ENCODE measurements around the gene DFFA. TPM values are rescaled to one million over a fixed set of nuclear protein-coding genes. Genes with fewer than 3 reads are reported as not detected.
"Not testable (repeated sequence)": the region's sequence is repeated elsewhere in the genome, so short reads cannot be mapped to it uniquely, and the experiment has no call there.

DFFA gene
- total RNA-seq, 1 donor from 2014 or later = 19.4 TPM

DNA sequence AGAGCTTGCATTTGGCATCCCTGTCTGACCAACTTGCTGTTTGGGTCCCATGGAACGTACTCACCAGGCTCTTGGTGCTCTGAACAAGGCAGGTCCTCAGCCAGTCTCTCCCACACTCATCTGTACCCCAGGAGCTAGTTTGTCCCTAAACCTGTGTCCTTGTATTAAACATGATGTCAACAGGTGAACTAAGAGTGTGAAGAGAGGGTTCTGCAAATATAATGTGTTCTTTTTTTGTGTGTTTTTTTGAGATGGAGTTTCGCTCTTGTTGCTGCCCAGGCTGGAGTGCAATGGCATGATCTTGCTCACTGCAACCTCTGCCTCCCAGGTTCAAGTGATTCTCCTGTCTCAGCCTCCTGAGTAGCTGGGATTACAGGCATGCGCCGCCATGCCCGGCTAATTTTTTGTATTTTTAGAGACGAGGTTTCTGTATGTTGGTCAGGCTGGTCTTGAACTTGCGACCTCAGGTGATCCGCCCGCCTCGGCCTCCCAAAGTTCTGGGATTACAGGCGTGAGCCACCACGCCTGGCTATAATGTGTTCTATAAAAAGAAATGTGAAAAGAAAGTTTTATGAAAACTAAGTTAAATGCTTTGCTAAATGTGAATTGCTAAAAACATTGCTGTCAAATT is 33.8 kb upstream of the DFFA start:
- not testable (repeated sequence) for DNase-seq (ENCODE audit: low spot score); ATAC-seq

DNA sequence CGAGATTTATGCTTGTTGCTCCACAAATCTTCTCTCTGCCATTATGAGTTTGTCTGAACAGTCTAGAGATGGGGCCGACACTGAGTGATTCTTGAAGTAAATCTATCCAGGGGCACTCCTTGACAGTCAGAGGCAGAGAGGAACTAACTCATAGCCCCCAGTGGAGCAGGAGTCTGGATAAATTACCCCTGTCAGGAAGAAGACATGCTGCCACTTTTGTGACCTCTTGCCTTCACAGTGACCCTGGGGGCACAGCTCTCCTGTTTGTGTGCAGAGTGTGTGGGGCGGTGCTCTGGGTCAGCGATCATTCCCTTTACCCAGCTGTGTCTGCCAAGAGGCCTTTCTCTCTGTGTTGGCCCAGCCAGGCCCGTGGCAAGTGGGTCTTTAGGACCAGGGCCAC is 31.9 kb upstream of the DFFA start:
- peak; percentile 89 for DNase-seq (ENCODE audit: low spot score)
- ATAC-seq = peak; percentile 91

DNA sequence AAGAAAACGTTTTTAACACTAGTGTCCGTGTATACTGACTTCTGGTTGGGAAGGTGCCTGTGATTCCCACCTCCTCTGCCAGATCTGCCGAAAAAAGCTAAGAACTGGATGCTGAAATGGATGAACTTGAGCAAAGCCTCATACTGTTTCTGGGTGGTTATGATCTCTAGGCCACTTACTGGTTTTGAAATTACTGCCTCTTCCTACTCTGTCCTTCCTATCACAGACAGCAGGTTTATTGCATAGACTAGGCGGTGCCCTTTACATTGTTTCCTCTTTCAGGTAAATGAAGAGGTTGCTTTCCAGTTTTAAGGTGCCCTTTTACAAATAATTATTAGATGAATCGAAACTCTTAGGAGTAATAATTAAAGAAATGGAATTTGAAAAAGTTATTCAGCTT is 29.9 kb upstream of the DFFA start:
- DNase-seq (ENCODE audit: low spot score) = no peak
- ATAC-seq = no peak

DNA sequence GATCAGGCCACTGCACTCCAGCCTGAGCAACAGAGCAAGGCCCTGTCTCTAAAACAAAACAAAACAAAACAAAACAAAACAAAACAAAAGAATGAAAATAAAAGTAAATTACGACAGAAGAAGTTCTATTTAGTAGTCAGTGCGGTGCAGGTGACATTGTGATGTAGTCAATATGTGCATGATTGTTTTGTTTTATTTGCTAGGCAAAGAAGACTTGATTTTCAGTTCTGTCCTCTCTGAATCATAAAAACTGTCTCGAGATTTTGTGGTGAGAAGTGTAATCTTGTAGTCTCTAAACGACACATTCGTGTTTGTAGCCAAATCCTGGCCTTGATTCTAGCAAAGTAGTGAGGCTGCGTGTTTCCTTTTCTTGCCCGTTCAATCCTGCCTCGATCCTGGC is 25.9 kb upstream of the DFFA start:
- DNase-seq (ENCODE audit: low spot score) = no peak
- no peak for ATAC-seq

DNA sequence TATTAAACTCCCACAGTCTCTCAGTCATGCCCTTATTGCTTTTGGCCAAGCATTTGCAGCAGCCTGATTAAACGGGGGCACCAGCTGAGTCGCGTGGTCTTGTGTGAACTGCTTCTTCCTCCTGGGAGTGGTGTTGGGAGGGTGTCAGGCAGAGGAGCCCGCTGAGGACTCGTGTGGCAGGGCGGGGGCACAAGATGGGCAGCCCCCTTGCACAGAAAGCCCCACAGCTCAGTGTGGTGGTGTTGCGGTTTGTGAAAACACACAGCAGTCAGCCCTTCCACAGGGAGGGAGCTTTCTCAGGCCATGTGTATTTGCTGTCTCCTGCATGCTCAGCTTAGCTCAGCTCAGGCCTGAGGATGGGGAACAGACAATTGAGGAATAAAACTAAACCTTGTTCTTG is 24.8 kb upstream of the DFFA start:
- no peak for DNase-seq (ENCODE audit: low spot score)
- ATAC-seq = no peak

DNA sequence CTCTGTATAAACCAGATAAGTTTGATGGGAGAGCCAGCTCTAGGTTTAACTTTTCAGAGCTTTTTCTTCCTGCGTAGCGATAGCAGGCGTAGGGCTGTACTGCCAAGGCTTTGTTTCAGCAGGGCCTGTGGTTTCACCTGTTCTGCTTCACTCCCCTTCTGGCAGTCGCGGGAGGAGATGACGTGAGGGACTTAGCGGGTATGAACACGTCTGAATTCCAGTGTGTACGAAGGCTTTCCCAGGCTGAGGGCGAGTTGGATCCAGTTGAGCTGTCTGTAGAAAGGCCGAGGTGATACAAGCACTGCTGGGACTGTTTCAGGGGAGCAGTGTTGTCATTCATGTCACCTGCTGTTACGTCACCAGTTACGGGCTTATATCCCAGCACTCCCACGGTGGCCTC is 23.6 kb upstream of the DFFA start:
- DNase-seq (ENCODE audit: low spot score) = no peak
- ATAC-seq = no peak

DNA sequence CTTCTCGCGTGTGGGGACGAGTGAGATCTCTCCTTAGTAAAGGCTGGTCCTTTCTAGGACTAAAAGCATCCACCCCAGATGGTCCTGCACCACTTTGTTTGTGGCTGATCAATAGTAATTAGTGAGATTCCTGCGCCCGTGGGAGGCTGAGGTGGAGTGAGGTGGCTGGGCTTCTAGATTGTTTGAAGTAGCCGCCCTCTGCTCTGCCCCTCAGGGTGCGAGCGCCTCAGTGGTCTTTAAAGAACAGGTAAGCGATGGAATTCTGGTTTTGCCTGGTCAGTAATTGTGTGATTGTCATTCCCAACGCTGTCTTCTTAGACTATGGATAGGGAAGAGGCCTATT is 23.1 kb upstream of the DFFA start:
- DNase-seq (ENCODE audit: low spot score) (no peak), ATAC-seq (no peak)

DNA sequence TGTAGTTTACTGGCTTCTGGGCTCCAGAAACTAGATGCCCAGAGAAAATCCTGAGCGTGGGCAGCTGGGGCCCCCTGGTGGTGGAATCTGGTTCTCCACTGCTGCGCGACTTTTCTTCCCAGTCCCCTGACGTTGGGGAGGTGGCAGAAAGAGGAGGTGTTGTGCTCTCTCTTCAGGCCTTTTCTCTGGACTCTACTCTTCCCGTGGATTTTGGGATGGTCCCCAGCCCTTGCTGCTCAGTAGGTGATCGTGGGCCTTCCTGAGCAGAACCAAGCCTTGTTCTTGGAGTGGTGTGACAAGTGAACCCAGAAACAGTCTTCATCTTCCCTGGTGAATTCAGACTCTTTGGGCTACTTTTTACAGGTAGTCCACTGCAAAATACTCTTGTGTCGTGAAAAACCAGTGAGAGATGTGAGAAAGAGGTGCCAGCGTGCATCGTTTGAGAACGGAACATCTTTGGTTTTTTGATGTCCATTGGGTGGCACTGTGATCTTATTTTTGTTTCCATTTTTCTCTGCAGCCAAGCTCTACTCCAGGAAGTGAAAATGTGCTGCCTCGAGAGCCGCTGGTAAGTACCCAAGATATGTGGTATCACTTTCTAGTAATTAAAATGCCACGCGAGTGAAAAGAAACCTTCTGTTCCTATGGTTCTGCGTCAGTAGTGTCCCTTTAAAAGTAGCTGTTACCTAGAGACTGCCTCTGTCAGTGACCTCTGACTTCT is 22.6 kb upstream of the DFFA start:
- peak; percentile 85 for ATAC-seq
- DNase-seq (ENCODE audit: low spot score) = peak; percentile 79

DNA sequence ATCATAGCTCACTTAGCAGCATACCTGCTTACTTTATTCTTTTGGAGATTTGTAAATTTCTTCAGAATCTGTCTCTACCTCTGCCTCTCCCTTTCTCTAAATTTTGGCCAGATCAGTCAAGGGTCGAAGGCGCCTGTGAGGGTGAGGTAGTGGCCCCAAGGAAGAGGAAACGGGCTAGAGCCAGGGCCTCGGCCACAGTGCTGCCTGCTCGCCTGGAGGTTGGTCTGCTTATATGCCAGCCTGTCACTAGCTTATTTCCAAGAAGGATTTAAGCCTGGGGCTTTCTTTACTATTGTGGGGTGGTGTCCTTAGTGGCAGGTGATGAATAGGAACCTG is 22.1 kb upstream of the DFFA start:
- no peak for ATAC-seq
- no peak for DNase-seq (ENCODE audit: low spot score)

DNA sequence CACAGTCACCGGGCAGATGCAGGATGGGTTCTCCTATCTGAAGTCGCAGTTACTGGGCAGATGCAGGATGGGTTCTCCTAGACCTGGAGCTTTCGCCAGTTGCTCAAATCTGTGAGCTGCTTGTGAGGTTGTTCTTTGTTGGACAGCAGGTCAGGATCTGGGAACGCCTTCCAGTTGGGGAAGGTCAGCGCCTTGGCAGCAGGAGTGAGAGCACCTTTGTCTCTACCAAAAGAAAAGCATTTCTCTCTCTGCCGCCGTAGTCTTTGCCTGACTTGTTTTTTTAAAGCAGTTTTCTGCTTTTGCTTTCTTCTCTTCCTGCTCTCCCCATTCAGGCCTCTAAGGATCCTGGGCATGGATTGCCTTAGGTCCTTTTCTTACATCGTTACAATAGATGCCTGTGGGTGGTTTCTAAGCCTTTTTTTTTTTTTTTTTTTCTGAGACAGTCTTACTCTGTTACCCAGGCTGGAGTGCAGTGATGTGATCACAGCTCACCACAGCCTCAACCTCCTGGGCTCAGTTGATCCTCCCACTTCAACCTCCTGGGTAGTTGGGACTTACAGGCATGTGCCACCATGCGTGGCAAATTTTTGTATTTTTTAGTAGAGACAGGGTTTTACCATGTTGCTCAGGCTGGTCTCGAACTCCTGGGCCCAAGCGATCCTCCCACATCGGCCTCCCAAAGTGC is 18.1 kb upstream of the DFFA start:
- ATAC-seq (peak; percentile 65), DNase-seq (ENCODE audit: low spot score) (peak; percentile 73)

DNA sequence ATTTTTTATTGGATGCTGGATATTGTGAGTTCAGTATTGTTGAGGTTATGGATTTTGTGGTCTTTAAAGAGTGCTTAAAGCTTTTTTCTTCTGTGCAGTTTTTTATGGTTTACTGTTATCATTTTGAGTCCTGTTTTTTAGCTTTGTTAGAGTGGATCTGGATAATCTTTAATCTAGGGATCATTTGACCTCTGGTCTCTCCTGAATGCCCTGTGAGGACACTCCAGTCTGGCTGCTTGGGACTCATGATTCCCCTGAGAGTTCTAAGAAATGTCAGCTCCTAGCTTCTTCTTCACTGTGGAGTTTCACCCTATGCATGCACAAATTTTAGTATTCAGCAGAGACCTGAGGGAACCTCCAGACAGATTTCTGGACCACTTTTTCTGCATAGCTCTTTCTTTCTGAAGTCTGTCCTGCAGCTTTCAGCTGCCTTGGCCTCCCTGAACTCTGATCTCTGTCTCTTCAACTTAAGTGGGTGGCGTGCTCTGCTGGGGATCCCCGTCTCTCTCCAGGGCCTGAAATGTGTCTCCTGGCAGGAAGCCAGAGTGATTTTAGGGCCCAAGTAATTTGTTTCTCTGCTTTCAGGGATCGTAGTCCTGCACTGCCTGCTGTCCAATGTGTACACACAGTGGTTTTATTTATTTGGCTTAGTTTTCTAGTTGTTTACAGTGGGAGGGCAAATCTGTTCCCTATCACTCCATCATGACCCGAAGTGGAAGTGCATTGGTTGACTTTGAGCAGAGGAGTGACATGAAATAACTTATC is 17.1 kb upstream of the DFFA start:
- ATAC-seq = peak; percentile 84
- no peak for DNase-seq (ENCODE audit: low spot score)

DNA sequence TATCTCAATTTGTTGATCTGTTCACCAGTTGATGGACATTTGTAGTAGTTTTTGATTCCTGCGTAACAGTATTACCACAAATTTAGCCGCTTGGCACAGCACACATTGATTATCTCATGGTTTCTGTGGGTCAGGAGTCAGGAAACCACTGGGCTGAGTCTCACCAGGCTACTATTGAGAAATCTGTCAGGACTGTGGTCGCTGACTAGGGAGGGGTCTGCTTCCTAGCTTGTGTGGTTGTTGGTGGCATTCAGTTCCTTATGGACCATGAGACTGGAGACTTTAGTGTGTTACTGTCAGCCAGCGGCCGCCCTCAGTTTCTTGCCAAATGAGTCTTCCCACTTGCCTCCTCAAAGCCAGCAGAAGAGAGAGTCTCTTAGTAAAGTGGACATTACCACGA is 12.2 kb upstream of the DFFA start:
- no peak for DNase-seq (ENCODE audit: low spot score)

DNA sequence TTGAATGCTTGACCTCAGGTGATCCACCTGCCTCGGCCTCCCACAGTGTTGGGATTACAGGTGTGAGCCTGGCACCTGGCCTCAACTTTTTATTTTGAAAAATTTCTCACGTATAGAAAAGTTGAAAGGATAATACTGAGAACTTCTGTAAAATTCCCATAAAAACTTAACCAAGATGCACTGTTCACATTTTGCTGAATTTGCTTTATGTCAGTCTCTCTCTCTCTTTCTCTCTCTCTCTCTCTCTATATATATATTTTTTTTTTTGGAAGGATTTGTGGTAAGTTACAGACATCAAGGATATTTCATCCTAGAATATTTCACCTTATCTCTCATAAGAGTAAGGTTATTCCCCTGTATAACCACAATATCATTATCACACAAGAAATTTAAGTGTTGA is 8.3 kb upstream of the DFFA start:
- ATAC-seq = no peak
- no peak for DNase-seq (ENCODE audit: low spot score)

More for the DNA sequence above, 12.2 kb upstream of the DFFA start:
- ATAC-seq = peak; percentile 77

DNA sequence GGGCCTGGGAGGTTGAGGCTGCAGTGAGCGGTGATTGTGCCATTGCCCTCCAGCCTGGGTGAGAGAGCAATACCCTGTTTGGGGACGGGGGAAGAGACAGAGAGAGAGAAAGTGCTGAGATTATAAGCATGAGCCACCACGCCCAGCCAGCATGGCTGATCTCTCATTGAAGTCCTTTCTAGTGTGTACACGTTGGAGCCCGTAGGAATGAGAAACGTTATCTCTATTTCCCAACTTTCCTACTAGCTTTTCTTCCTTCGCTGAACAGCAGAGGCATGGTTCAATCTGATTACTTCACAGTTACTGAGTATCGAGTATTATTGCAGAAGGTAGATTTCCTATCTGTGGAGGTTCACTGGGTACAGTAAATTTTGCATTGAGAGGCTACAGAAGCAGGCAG is 7.0 kb upstream of the DFFA start:
- DNase-seq (ENCODE audit: low spot score) (no peak), ATAC-seq (no peak)

DNA sequence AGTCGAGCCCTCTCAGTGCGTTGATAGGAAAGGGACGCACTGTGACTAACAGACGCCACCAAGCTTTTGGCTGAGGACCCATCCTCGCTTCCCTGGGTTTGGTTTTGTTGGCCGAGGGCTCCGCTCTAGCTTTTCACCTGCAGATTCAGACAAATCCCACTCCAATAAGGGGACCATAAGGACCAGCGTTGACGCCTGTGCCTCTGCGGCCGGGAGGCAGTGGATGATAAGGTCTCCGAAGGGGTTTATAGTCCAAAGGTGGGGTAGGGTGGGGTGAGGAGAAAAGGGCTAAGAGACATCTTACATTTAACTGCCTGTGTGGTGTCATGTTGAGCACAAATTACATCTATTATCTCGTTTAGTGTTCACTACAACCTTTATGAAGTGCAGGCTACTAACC is 3.2 kb upstream of the DFFA start:
- ATAC-seq = no peak
- no peak for DNase-seq (ENCODE audit: low spot score)

DNA sequence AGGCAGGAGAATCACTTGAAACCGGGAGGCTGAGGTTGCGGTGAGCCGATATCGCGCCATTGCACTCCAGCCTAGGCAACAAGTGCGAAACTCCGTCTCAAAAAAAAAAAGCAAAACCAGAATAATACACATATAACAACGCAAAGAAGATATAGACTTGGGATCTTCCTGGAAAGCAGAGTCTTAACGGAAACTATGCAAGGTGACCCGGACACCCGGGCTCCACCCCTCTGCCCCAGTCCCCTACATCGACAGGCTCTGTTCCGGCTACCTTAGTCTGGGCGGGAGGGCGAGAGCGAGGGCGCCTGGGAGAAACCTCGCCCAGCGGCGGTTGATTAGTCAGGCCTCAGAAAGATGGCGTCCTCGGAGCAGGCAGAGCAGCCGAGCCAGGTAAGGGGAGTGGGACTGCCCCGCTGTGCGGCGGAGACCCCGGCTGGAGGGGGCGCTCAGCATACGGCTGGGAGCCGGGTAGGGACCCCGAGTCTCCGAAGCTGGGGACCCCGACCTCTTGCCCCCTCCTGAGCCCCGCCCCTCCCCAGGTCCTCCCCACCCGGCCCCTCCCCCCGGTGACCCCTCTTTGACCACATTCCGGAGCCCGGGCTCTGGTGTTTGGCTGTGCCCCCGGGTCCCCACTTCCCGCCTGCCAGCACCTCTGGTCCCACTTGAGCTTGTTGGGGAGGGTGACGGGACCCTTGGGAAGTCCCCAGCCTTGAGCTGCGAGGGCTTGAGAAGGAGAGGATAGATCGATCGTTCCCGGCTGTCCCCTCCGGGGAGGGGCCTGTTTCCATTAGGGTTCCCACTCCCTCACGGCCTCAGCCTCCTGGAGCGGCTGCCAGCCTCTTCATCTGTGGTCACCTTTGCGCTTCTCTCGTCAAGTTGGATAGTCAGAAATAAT is 2.5 kb upstream of the DFFA start, which contains the start of gene PEX14:
PEX14 (plus strand) TSS at position 338 of the 895 bp plus-strand sequence; CDS start at position 355, 17 bp downstream.
- ATAC-seq (peak; percentile 81), DNase-seq (ENCODE audit: low spot score) (peak; percentile 92)

DNA sequence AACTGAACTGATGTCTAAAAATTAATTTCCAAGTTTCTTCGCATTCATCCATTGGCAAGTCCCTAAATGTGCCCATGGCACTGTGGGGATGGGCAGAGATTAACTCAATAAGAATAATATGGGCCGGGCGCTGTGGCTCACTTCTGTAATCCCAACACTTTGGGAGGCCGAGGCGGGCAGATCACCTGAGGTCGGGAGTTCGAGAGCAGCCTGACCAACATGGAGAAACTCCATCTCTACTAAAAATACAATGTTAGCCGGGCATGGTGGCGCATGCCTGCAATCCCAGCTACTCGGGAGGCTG is 1.9 kb upstream of the DFFA start:
- DNase-seq (ENCODE audit: low spot score); ATAC-seq: not testable (repeated sequence)

DNA sequence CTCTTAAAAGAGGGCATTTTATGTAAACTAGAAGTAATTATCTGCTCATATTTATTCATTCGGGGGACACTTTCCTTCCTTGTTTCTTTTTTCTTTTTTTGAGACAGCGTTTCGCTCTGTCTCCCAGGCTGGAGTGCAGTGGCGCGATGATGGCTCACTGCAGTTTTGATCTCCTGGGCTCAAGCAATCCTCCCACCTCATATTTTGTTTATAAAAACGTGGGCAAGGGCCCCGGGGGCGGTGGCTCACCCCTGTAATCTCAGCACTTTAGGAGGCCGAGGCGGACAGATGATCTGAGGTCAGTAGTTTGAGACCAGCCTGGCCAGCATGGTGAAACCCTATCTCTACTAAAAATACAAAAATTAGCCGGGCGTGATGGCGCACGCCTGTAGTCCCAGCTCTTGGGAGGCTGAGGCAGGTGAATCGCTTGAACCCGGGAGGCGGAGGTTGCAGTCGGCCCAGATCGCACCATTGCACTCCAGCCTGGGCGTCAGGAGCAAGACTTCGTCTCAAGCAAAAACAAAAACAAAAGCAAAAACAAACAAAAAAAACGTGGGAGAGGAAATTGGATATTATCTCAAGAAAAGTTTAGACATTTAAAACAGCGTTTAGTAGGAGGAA is 926 bp upstream of the DFFA start:
- ATAC-seq (no peak), DNase-seq (ENCODE audit: low spot score) (no peak)

DNA sequence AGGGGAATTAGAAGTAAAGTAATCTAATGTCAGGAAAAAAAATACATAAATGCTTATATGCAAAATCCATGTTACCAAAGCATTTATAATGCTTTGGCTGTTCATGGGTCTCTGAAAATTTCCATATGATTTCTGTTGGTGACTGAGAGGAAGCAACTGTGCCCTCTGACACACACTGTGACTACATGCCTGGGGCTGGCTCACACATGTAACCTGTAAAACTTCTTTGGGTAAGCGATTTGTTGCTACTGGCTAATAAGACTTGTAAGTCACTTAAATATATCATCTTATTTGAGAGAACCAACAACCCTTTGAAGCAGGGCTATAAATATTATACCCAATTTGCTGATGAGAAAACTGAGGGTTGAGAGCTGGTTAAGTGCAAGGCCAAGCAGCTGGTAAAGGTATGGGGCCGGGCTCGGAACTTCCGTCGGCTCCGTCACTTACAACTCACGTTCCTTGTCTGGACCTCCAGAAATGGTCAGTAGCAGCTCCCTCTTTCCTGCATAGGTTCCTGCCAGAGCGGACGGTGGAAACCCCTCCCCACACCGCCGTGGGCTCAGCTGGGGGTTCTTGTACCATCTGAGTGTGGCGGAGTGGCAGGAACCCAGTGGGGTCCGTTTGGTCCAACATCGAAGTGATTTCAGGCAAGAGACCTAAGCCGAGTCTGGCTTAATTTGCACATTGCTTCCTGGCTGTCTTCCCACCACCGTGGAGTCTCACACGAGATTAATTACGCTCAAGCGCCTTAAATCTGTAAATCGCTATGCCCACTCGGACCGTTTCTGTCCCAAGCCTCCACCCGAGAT is 714 bp downstream of the DFFA start:
- ATAC-seq (peak; percentile 0), DNase-seq (ENCODE audit: low spot score) (no peak)
